GM19324 (cell line): ENCODE results near the gene CLEC3A.
"Not testable (repeated sequence)": the region's sequence is repeated elsewhere in the genome, so short reads cannot be mapped to it uniquely, and the experiment has no call there.

Source experiments
- ATAC-seq: cut with Tn5 transposase; IDR thresholded peaks from one replicate; pipeline ENCODE4 v1.9.1; 2021; ENCODE audit warnings: mild to moderate bottlenecking, moderate library complexity; ENCODE audit not compliant: unreplicated experiment, low FRiP score

CLEC3A gene

GRCh38 chr16:78022347-78023060, at the start of gene CLEC3A:
CLEC3A (plus strand) TSS chr16:78022548; CDS start chr16:78022627, 79 bp downstream.
- no peak for ATAC-seq

GRCh38 chr16:77974883-77975282, 47.5 kb upstream of the CLEC3A start:
- no peak for ATAC-seq

- no peak for ATAC-seq
Observed at GRCh38 chr16:77975942-77976341, 46.4 kb upstream of the CLEC3A start.

- ATAC-seq, result no peak
Observed at GRCh38 chr16:77977339-77977738, 45.0 kb upstream of the CLEC3A start.

GRCh38 chr16:77985111-77985510, 37.2 kb upstream of the CLEC3A start:
- no peak for ATAC-seq

- no peak for ATAC-seq
Observed at GRCh38 chr16:77986011-77986740, 36.2 kb upstream of the CLEC3A start.

GRCh38 chr16:77987810-77988209, 34.5 kb upstream of the CLEC3A start:
- no peak for ATAC-seq

GRCh38 chr16:77989846-77990245, 32.5 kb upstream of the CLEC3A start:
- ATAC-seq, result no peak

GRCh38 chr16:77991701-77992100, 30.6 kb upstream of the CLEC3A start:
- ATAC-seq, result no peak

GRCh38 chr16:77992381-77992780, 30.0 kb upstream of the CLEC3A start:
- ATAC-seq, result not testable (repeated sequence)

GRCh38 chr16:77993111-77993985, 29.0 kb upstream of the CLEC3A start:
- ATAC-seq, result no peak

- ATAC-seq, result no peak
Observed at GRCh38 chr16:77995843-77996455, 26.4 kb upstream of the CLEC3A start.

GRCh38 chr16:77998350-77999023, 23.9 kb upstream of the CLEC3A start:
- ATAC-seq, result no peak

GRCh38 chr16:78001451-78002025, 20.8 kb upstream of the CLEC3A start:
- no peak for ATAC-seq

- ATAC-seq, result peak; percentile 83
Observed at GRCh38 chr16:78002915-78003538, 19.3 kb upstream of the CLEC3A start.

- no peak for ATAC-seq
Observed at GRCh38 chr16:78004517-78004916, 17.8 kb upstream of the CLEC3A start.

GRCh38 chr16:78005881-78006280, 16.5 kb upstream of the CLEC3A start:
- no peak for ATAC-seq

- ATAC-seq, result no peak
Observed at GRCh38 chr16:78007121-78007520, 15.2 kb upstream of the CLEC3A start.

- ATAC-seq, result no peak
Observed at GRCh38 chr16:78024159-78024558, 1.8 kb downstream of the CLEC3A start.
